ENCODE results near the gene CD247.

The CD247 gene

DNA sequence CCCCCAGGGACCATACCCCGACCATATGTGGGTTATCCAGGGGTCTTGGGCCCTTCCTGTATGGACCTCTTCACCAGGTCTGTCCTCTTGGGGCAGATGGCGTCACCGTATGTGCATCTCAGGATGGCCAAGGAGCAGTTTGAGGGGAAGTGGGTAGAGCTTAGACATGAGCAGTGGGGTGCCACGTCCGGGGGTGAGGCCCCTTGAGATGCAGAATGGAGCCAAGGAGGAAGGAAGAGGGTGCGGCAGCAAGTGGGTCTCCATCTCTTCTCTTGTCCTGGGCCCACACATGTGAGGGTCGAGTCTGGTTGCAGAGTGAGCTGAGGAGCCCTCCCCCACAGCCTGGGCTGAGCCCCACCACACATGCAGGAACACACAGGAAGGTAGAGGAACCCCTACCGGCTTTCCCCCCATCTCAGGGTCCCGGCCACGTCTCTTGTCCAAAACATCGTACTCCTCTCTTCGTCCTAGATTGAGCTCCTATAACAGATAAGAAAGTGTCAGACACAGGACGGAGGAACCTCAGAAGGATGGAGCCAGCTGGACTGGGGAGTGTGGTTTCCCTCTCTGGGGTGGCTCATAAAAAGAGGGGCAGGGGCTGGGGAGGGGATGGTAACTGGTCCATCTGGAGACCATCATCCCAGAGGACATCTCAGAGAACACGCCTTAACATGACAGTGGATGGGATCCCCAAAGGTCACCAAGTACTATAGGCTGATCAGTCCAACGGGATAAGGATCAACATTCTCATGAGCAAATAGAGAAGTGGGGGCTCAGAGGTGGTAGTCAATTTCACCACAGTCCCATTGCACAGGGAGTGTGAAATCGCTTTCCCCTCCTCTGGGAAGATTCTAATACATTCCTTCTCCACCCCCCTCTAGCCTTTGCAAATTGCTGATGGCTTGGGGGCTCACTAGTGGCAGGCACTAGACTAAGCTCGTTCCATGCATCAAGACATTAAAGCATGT, 79.9 kb downstream of the CD247 start:
- H3K4me3 ChIP-seq (ENCODE audit: low read depth, low read length) = no peak overlapping the region
- in situ Hi-C loops (cut with HindIII; ENCODE audit: low sequenced_read_pairs) = loop anchor here (25.0 kb wide), 1 partner anchor 376 kb away; no protein-coding TSS in a partner anchor
- DNase-seq (ENCODE audit: low read depth, low spot score) = no peak
- TF ChIP-seq, protein P1, sequence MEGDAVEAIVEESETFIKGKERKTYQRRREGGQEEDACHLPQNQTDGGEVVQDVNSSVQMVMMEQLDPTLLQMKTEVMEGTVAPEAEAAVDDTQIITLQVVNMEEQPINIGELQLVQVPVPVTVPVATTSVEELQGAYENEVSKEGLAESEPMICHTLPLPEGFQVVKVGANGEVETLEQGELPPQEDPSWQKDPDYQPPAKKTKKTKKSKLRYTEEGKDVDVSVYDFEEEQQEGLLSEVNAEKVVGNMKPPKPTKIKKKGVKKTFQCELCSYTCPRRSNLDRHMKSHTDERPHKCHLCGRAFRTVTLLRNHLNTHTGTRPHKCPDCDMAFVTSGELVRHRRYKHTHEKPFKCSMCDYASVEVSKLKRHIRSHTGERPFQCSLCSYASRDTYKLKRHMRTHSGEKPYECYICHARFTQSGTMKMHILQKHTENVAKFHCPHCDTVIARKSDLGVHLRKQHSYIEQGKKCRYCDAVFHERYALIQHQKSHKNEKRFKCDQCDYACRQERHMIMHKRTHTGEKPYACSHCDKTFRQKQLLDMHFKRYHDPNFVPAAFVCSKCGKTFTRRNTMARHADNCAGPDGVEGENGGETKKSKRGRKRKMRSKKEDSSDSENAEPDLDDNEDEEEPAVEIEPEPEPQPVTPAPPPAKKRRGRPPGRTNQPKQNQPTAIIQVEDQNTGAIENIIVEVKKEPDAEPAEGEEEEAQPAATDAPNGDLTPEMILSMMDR (IDR thresholded peaks at IDR 0.05; ENCODE audit: low read depth, low read length) = no peak

- in situ Hi-C loops (cut with HindIII; ENCODE audit: low sequenced_read_pairs) = loop anchor here (25.0 kb wide), 1 partner anchor 373 kb away; no protein-coding TSS in a partner anchor
- no peak overlapping the region for H3K4me3 ChIP-seq (ENCODE audit: low read depth, low read length)
- DNase-seq (ENCODE audit: low read depth, low spot score) = no peak
- TF ChIP-seq, protein P1 (IDR thresholded peaks at IDR 0.05; ENCODE audit: low read depth, low read length) = no peak
Observed at GRCh38 chr1:167435484-167435883, 82.8 kb downstream of the CD247 start.

GRCh38 chr1:167434306-167434705, 84.0 kb downstream of the CD247 start:
- TF ChIP-seq, protein P1 (IDR thresholded peaks at IDR 0.05; ENCODE audit: low read depth, low read length) = no peak
- no peak overlapping the region for H3K4me3 ChIP-seq (ENCODE audit: low read depth, low read length)
- in situ Hi-C loops (cut with HindIII; ENCODE audit: low sequenced_read_pairs) = loop anchor here (25.0 kb wide), 1 partner anchor 372 kb away; no protein-coding TSS in a partner anchor
- DNase-seq (ENCODE audit: low read depth, low spot score) = no peak

GRCh38 chr1:167433884-167434283, 84.4 kb downstream of the CD247 start:
- in situ Hi-C loops (cut with HindIII; ENCODE audit: low sequenced_read_pairs) = loop anchor here (25.0 kb wide), 1 partner anchor 372 kb away; no protein-coding TSS in a partner anchor
- H3K4me3 ChIP-seq (ENCODE audit: low read depth, low read length) = no peak overlapping the region
- DNase-seq (ENCODE audit: low read depth, low spot score) = no peak
- TF ChIP-seq, protein P1 (IDR thresholded peaks at IDR 0.05; ENCODE audit: low read depth, low read length) = no peak

DNA sequence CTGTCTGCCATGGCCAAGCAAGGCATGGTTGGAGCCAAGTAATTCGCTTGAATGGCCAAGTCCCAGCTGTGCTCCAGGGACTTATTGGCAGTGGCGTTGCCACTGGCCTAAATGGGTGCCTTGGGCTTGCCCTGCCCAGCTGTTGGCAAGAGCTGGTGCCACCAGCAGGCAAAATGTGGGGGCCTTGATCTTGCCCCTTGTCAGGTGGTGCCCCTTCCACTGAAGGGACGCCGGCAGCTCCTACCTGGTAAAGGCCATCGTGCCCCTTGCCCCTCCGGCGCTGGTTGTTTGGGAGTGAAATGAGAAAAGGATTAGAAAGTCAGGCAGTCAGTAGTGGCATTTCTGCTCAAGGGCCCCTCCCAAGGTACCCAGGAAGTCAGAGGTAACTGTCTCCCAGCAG, 85.5 kb downstream of the CD247 start:
- in situ Hi-C loops (cut with HindIII; ENCODE audit: low sequenced_read_pairs) = loop anchor here (25.0 kb wide), 1 partner anchor 370 kb away; no protein-coding TSS in a partner anchor
- TF ChIP-seq, protein P1 (IDR thresholded peaks at IDR 0.05; ENCODE audit: low read depth, low read length) = no peak
- no peak overlapping the region for H3K4me3 ChIP-seq (ENCODE audit: low read depth, low read length)
- no peak for DNase-seq (ENCODE audit: low read depth, low spot score)

- in situ Hi-C loops (cut with HindIII; ENCODE audit: low sequenced_read_pairs) = loop anchor here (25.0 kb wide), 1 partner anchor 370 kb away; no protein-coding TSS in a partner anchor
- TF ChIP-seq, protein P1 (IDR thresholded peaks at IDR 0.05; ENCODE audit: low read depth, low read length) = no peak
- H3K4me3 ChIP-seq (ENCODE audit: low read depth, low read length) = no peak overlapping the region
- DNase-seq (ENCODE audit: low read depth, low spot score) = no peak
Observed at GRCh38 chr1:167431909-167432650, 86.2 kb downstream of the CD247 start.

All from astrocyte of the spinal cord (primary cell).